NCI-H446 (cell line): Measurements from ENCODE around the gene WHAMM.
A peak's percentile ranks its signal among the peaks of the same experiment; 100 is the strongest.
"Not testable (repeated sequence)": the region's sequence is repeated elsewhere in the genome, so short reads cannot be mapped to it uniquely, and the experiment has no call there.

Source experiments
- DNase-seq, 2 experiments: peaks; one replicate each; lab custom pipeline; 2025; lab: John Stamatoyannopoulos, UW

The WHAMM gene

GRCh38 chr15:82803793-82804574 lies 5.4 kb upstream of the WHAMM start:
- no peak for DNase-seq

GRCh38 chr15:82804575-82804949 lies 4.9 kb upstream of the WHAMM start:
- no peak for DNase-seq

GRCh38 chr15:82805994-82806406 lies 3.4 kb upstream of the WHAMM start, which contains the start of gene FSD2:
TSS of gene FSD2 (minus strand) at chr15:82806069. CDS start at chr15:82787390, 18,679 bp downstream.
- DNase-seq = no peak

- no peak for DNase-seq
Measured at GRCh38 chr15:82807920-82808633, 1.4 kb upstream of the WHAMM start.

- DNase-seq = no peak
Measured at GRCh38 chr15:82808634-82809041, 790 bp upstream of the WHAMM start.

- DNase-seq = peak in 1 of 2 experiments; percentile 37
Measured at GRCh38 chr15:82810061-82810889, 847 bp downstream of the WHAMM start.

- DNase-seq = no peak
Measured at GRCh38 chr15:82810890-82811426, 1.5 kb downstream of the WHAMM start.

GRCh38 chr15:82812994-82813393 lies 3.6 kb downstream of the WHAMM start:
- peak in 1 of 2 experiments; percentile 16 for DNase-seq

- no peak for DNase-seq
Measured at GRCh38 chr15:82820128-82820527, 10.7 kb downstream of the WHAMM start.

- DNase-seq = not testable (repeated sequence)
Measured at GRCh38 chr15:82821396-82821795, 12.0 kb downstream of the WHAMM start.

GRCh38 chr15:82821851-82822250 lies 12.4 kb downstream of the WHAMM start:
- DNase-seq = not testable (repeated sequence)

GRCh38 chr15:82823049-82823448 lies 13.6 kb downstream of the WHAMM start:
- DNase-seq = no peak

- DNase-seq = no peak
Measured at GRCh38 chr15:82828075-82828474, 18.6 kb downstream of the WHAMM start.

- DNase-seq = no peak
Measured at GRCh38 chr15:82829234-82829633, 19.8 kb downstream of the WHAMM start.

- no peak for DNase-seq
Measured at GRCh38 chr15:82830427-82831173, 21.2 kb downstream of the WHAMM start.

GRCh38 chr15:82831894-82832600 lies 22.6 kb downstream of the WHAMM start:
- DNase-seq = no peak

GRCh38 chr15:82832601-82833361 lies 23.4 kb downstream of the WHAMM start:
- no peak for DNase-seq

- no peak for DNase-seq
Measured at GRCh38 chr15:82833362-82833682, 23.9 kb downstream of the WHAMM start.

- DNase-seq = no peak
Measured at GRCh38 chr15:82835391-82835917, 26.0 kb downstream of the WHAMM start.
